Trophoblast cell (in vitro differentiated cells and primary cell): ENCODE results near the gene GPRASP2.
"Not testable (repeated sequence)": the region's sequence is repeated elsewhere in the genome, so short reads cannot be mapped to it uniquely, and the experiment has no call there.

Source experiments
- DNase-seq, 2 donors: peaks; one replicate each; pipeline ENCODE4 v3.0.0-alpha.2; 2016
- H2AFZ ChIP-seq: 2 replicates; pipeline ENCODE4 v1.6.1; 2013; ENCODE audit warnings: low read length, moderate library complexity, mild to moderate bottlenecking; ENCODE audit not compliant: insufficient read depth, poor library complexity
- H2AK5ac ChIP-seq: 2 replicates; pipeline ENCODE4 v1.6.1; 2013; ENCODE audit warnings: mild to moderate bottlenecking, low read length
- H2BK120ac ChIP-seq: 2 replicates; pipeline ENCODE4 v1.6.1; 2013; ENCODE audit warnings: low read length, mild to moderate bottlenecking, moderate library complexity; ENCODE audit not compliant: insufficient read depth, poor library complexity
- H2BK12ac ChIP-seq: 2 replicates; pipeline ENCODE4 v1.6.1; 2013; ENCODE audit warnings: mild to moderate bottlenecking, low read length, moderate library complexity
- H2BK5ac ChIP-seq: 2 replicates; pipeline ENCODE4 v1.6.1; 2013; ENCODE audit warnings: low read length, low read depth, moderate library complexity, mild to moderate bottlenecking; ENCODE audit not compliant: poor library complexity
- H3K14ac ChIP-seq: 2 replicates; pipeline ENCODE4 v1.6.1; 2013; ENCODE audit warnings: mild to moderate bottlenecking, low read length
- H3K18ac ChIP-seq: 2 replicates; pipeline ENCODE4 v1.6.1; 2013; ENCODE audit warnings: mild to moderate bottlenecking, low read length
- H3K23ac ChIP-seq: 2 replicates; pipeline ENCODE4 v1.6.1; 2013; ENCODE audit warnings: low read length
- H3K27ac ChIP-seq: 2 replicates; pipeline ENCODE4 v1.5.1; 2013; ENCODE audit warnings: low read depth, mild to moderate bottlenecking, inconsistent platforms, low read length, moderate library complexity
- H3K27me3 ChIP-seq: 2 replicates; pipeline ENCODE4 v1.6.1; 2013; ENCODE audit warnings: inconsistent platforms, mild to moderate bottlenecking, low read length, moderate library complexity; ENCODE audit not compliant: insufficient read depth
- H3K36me3 ChIP-seq, 2 experiments: 1 replicate in 1 of 2; 2 replicates in 1 of 2; pipeline ENCODE4 v1.6.1; 2013; ENCODE audit warnings: low read length in 2 of 2, mild to moderate bottlenecking in 2 of 2, moderate library complexity in 1 of 2; ENCODE audit not compliant: insufficient read depth in 2 of 2, control insufficient read depth in 1 of 2
- H3K4ac ChIP-seq: 2 replicates; pipeline ENCODE4 v1.6.1; 2013; ENCODE audit warnings: low read depth, mild to moderate bottlenecking, low read length, moderate library complexity
- H3K4me1 ChIP-seq, 2 experiments: 1 replicate in 1 of 2; 2 replicates in 1 of 2; pipeline ENCODE4 v1.6.1; 2013; ENCODE audit warnings: low read length in 2 of 2, mild to moderate bottlenecking in 2 of 2, moderate library complexity in 1 of 2; ENCODE audit not compliant: insufficient read depth in 2 of 2, control insufficient read depth in 1 of 2
- H3K4me2 ChIP-seq: 2 replicates; pipeline ENCODE4 v1.6.1; 2013; ENCODE audit warnings: inconsistent platforms, mild to moderate bottlenecking, low read length, moderate library complexity
- H3K4me3 ChIP-seq: 2 replicates; pipeline ENCODE4 v1.5.1; 2013; ENCODE audit warnings: mild to moderate bottlenecking, low read depth, low read length, inconsistent platforms
- H3K79me1 ChIP-seq: one replicate; pipeline ENCODE4 v1.6.1; 2013; ENCODE audit warnings: low read length
- H3K79me2 ChIP-seq: 2 replicates; pipeline ENCODE4 v1.6.1; 2013; ENCODE audit warnings: low read length, mild to moderate bottlenecking; ENCODE audit not compliant: control insufficient read depth, insufficient read depth, poor library complexity
- H3K9ac ChIP-seq: 2 replicates; pipeline ENCODE4 v1.6.1; 2013; ENCODE audit warnings: mild to moderate bottlenecking, low read length
- H3K9me3 ChIP-seq: 2 replicates; pipeline ENCODE4 v1.6.1; 2013; ENCODE audit warnings: low read depth, mild to moderate bottlenecking, control low read depth, inconsistent platforms, low read length; ENCODE audit not compliant: insufficient read depth
- H4K12ac ChIP-seq: 2 replicates; pipeline ENCODE4 v1.6.1; 2013; ENCODE audit warnings: low read depth, mild to moderate bottlenecking, low read length, moderate library complexity
- H4K8ac ChIP-seq: 2 replicates; pipeline ENCODE4 v1.6.1; 2013; ENCODE audit warnings: low read depth, mild to moderate bottlenecking, low read length, moderate library complexity
- H4K91ac ChIP-seq: one replicate; pipeline ENCODE4 v1.6.1; 2013; ENCODE audit warnings: low read depth, mild to moderate bottlenecking, low read length, moderate library complexity
- WGBS: extraction: QIAGEN DNeasy Blood & Tissue Kit; methylation state at CpG from one replicate; pipeline ENCODE4 v1.1.7; 2013; ENCODE audit warnings: missing lambda C conversion rate; ENCODE audit not compliant: insufficient read length, insufficient coverage; ENCODE audit errors: extremely low coverage; 5-methylcytosine and 5-hydroxymethylcytosine counted together

Gene GPRASP2

GRCh38 chrX:102721169-102721506 lies 8.9 kb downstream of the GPRASP2 start:
- H3K18ac ChIP-seq, H3K4ac ChIP-seq, H3K79me1 ChIP-seq, DNase-seq, H4K8ac ChIP-seq, H3K27me3 ChIP-seq, H2AK5ac ChIP-seq, H3K9ac ChIP-seq, H3K9me3 ChIP-seq, H3K14ac ChIP-seq, H3K36me3 ChIP-seq, H3K79me2 ChIP-seq, H3K4me1 ChIP-seq, H3K23ac ChIP-seq, H3K27ac ChIP-seq, H2BK5ac ChIP-seq, H2BK12ac ChIP-seq, H2BK120ac ChIP-seq, H4K91ac ChIP-seq: not testable (repeated sequence)
- Histone ChIP-seq H4K12ac (peak overlapping the region; percentile 81), H3K4me3 (peak overlapping the region; percentile 63), H3K4me2 (peak overlapping the region; percentile 61), H2AFZ (peak overlapping the region; percentile 23)
- no CpG with 5 or more reads among the region's 7 CpGs for WGBS

- Histone ChIP-seq H4K8ac (no peak overlapping the region), H2BK12ac (no peak overlapping the region)
- no CpG with 5 or more reads among the region's 1 CpG for WGBS
These were observed 11.2 kb downstream of the GPRASP2 start for GRCh38 chrX:102723456-102723855.

GRCh38 chrX:102727761-102728160 lies 15.5 kb downstream of the GPRASP2 start:
- peaks cover 0 to 4% of the 10 kb centered on the region in 2 experiments for H3K4me1 ChIP-seq
- H4K12ac ChIP-seq: no peak overlapping the region
- no peaks in the 10 kb centered on the region for H3K79me2 ChIP-seq
- no peak overlapping the region for H3K14ac ChIP-seq
- no peak overlapping the region for H3K23ac ChIP-seq
- no peak overlapping the region for H3K27ac ChIP-seq
- H4K91ac ChIP-seq: no peak overlapping the region
- no peak overlapping the region for H3K4me3 ChIP-seq
- no peak overlapping the region for H2BK5ac ChIP-seq
- DNase-seq: no peak
- H2BK12ac ChIP-seq: no peak overlapping the region
- no peaks in the 10 kb centered on the region for H3K79me1 ChIP-seq
- H3K9ac ChIP-seq: no peak overlapping the region
- WGBS: no CpG with 5 or more reads among the region's 1 CpG
- H3K27me3 ChIP-seq: no peaks in the 10 kb centered on the region
- H3K36me3 ChIP-seq: no peaks in the 10 kb centered on the region
- H3K9me3 ChIP-seq: no peaks in the 10 kb centered on the region
- no peak overlapping the region for H2BK120ac ChIP-seq
- no peak overlapping the region for H2AK5ac ChIP-seq
- H3K18ac ChIP-seq: no peak overlapping the region
- H3K4ac ChIP-seq: no peak overlapping the region
- H2AFZ ChIP-seq: no peak overlapping the region
- no peak overlapping the region for H3K4me2 ChIP-seq
- H4K8ac ChIP-seq: no peak overlapping the region

More at GRCh38 chrX:102723456-102723855, 11.2 kb downstream of the GPRASP2 start:
- no peak overlapping the region for H3K9ac ChIP-seq
- no peak overlapping the region for H3K27ac ChIP-seq
- H3K4ac ChIP-seq: no peak overlapping the region
- no peaks in the 10 kb centered on the region for H3K79me1 ChIP-seq
- no peaks in the 10 kb centered on the region for H3K27me3 ChIP-seq
- H3K79me2 ChIP-seq: no peaks in the 10 kb centered on the region
- no peak overlapping the region for H3K4me3 ChIP-seq
- no peak overlapping the region for H3K23ac ChIP-seq
- no peak overlapping the region for H2BK5ac ChIP-seq
- no peak overlapping the region for H4K12ac ChIP-seq
- no peak overlapping the region for H2AFZ ChIP-seq
- H3K14ac ChIP-seq: no peak overlapping the region
- DNase-seq: peak in 1 of 2 donors; percentile 35
- H3K18ac ChIP-seq: no peak overlapping the region
- H3K4me1 ChIP-seq: peaks cover 0 to 8% of the 10 kb centered on the region in 2 experiments
- H2AK5ac ChIP-seq: no peak overlapping the region
- no peak overlapping the region for H3K4me2 ChIP-seq
- H3K9me3 ChIP-seq: no peaks in the 10 kb centered on the region
- no peak overlapping the region for H4K91ac ChIP-seq
- no peak overlapping the region for H2BK120ac ChIP-seq
- no peaks in the 10 kb centered on the region for H3K36me3 ChIP-seq

- no peak overlapping the region for H2BK5ac ChIP-seq
- H3K9ac ChIP-seq: no peak overlapping the region
- H3K14ac ChIP-seq: no peak overlapping the region
- H3K18ac ChIP-seq: no peak overlapping the region
- no peak overlapping the region for H2BK12ac ChIP-seq
- peak in 1 of 2 donors; percentile 62 for DNase-seq
- H4K12ac ChIP-seq: no peak overlapping the region
- no peaks in the 10 kb centered on the region for H3K79me1 ChIP-seq
- no peaks in the 10 kb centered on the region for H3K36me3 ChIP-seq
- no peaks in the 10 kb centered on the region for H3K79me2 ChIP-seq
- peaks cover 0 to 2% of the 10 kb centered on the region in 2 experiments for H3K4me1 ChIP-seq
- H3K9me3 ChIP-seq: no peaks in the 10 kb centered on the region
- no peaks in the 10 kb centered on the region for H3K27me3 ChIP-seq
- no peak overlapping the region for H3K4ac ChIP-seq
- no peak overlapping the region for H3K4me2 ChIP-seq
- H3K4me3 ChIP-seq: no peak overlapping the region
- H4K91ac ChIP-seq: no peak overlapping the region
- WGBS: no CpG with 5 or more reads among the region's 1 CpG
- H2AK5ac ChIP-seq: no peak overlapping the region
- H3K27ac ChIP-seq: no peak overlapping the region
- H2BK120ac ChIP-seq: no peak overlapping the region
- H3K23ac ChIP-seq: no peak overlapping the region
- H4K8ac ChIP-seq: no peak overlapping the region
- no peak overlapping the region for H2AFZ ChIP-seq
These were observed 16.4 kb downstream of the GPRASP2 start for GRCh38 chrX:102728646-102729045.
